ENCODE data around the gene KCNK16. TPM values are rescaled to one million over a fixed set of nuclear protein-coding genes. Genes with fewer than 3 reads are reported as not detected.

Gene KCNK16
- total RNA-seq, 4 donors from 2014 or later = not detected

- H3K27ac ChIP-seq = peak overlapping the region in 1 of 4 donors; percentile 15
- TF ChIP-seq CTCF (IDR thresholded peaks at IDR 0.05) = no peak
- TF ChIP-seq EP300 (IDR thresholded peaks at IDR 0.05; ENCODE audit: low read depth) = no peak
- TF ChIP-seq POLR2A (IDR thresholded peaks at IDR 0.05) = no peak
- TF ChIP-seq POLR2AphosphoS5 (IDR thresholded peaks at IDR 0.05) = no peak
- intact Hi-C loops (cut with DNase I; ENCODE audit: low total_unique reads) = no loop called here
Observed at GRCh38 chr6:39341937-39342336, 19.4 kb upstream of the KCNK16 start.

GRCh38 chr6:39341352-39341751 is 18.9 kb upstream of the KCNK16 start:
- DNase-seq = no peak
- no peaks in the 10 kb centered on the region for H3K27me3 ChIP-seq
- WGBS, 2 donors (ENCODE audit: low coverage in 1 of 2) = 60 to 86% methylated on average over 2 to 3 of the region's 3 CpGs
- no peak overlapping the region for H3K27ac ChIP-seq
- TF ChIP-seq POLR2A (IDR thresholded peaks at IDR 0.05) = no peak
- no peak for TF ChIP-seq POLR2AphosphoS5 (IDR thresholded peaks at IDR 0.05)
- no peak for TF ChIP-seq CTCF (IDR thresholded peaks at IDR 0.05)
- TF ChIP-seq EP300 (IDR thresholded peaks at IDR 0.05; ENCODE audit: low read depth) = no peak
- in situ Hi-C loops (cut with MboI; ENCODE audit: low pct_ligation_motif_present in 1 of 4, low pct_unique_long_range_greater_than_20kb in 1 of 4, low sequenced_read_pairs in 3 of 4) (loop anchor here in 1 of 4 donors (25.0 kb wide), 1 partner anchor 1496 kb away; no protein-coding TSS in a partner anchor), intact Hi-C loops (cut with DNase I; ENCODE audit: low total_unique reads) (no loop called here)
- no peaks in the 10 kb centered on the region for H3K9me3 ChIP-seq
- H3K4me1 ChIP-seq = peaks cover 0 to 6% (median 0%) of the 10 kb centered on the region in 4 donors
- H3K4me3 ChIP-seq = no peak overlapping the region
- no peaks in the 10 kb centered on the region for H3K36me3 ChIP-seq

More at GRCh38 chr6:39341937-39342336, 19.4 kb upstream of the KCNK16 start:
- no peak for DNase-seq
- in situ Hi-C loops (cut with MboI; ENCODE audit: low pct_ligation_motif_present in 1 of 4, low pct_unique_long_range_greater_than_20kb in 1 of 4, low sequenced_read_pairs in 3 of 4) = loop anchor here in 1 of 4 donors (25.0 kb wide), 1 partner anchor 1495 kb away; no protein-coding TSS in a partner anchor
- Histone ChIP-seq H3K4me1 (peaks cover 0 to 6% (median 0%) of the 10 kb centered on the region in 4 donors), H3K27me3 (no peaks in the 10 kb centered on the region), H3K9me3 (no peaks in the 10 kb centered on the region), H3K36me3 (no peaks in the 10 kb centered on the region), H3K4me3 (no peak overlapping the region)
- 83 to 100% methylated on average over 2 to 5 of the region's 5 CpGs for WGBS, 2 donors (ENCODE audit: low coverage in 1 of 2)

- Histone ChIP-seq H3K27me3 (no peaks in the 10 kb centered on the region), H3K9me3 (no peaks in the 10 kb centered on the region), H3K4me1 (peaks cover 0 to 6% (median 0%) of the 10 kb centered on the region in 4 donors), H3K36me3 (no peaks in the 10 kb centered on the region), H3K4me3 (no peak overlapping the region), H3K27ac (no peak overlapping the region)
- in situ Hi-C loops (cut with MboI; ENCODE audit: low pct_ligation_motif_present in 1 of 4, low pct_unique_long_range_greater_than_20kb in 1 of 4, low sequenced_read_pairs in 3 of 4) = loop anchor here in 1 of 4 donors (25.0 kb wide), 1 partner anchor 1497 kb away; no protein-coding TSS in a partner anchor
- intact Hi-C loops (cut with DNase I; ENCODE audit: low total_unique reads) = no loop called here
- WGBS, 2 donors (ENCODE audit: low coverage in 1 of 2) = 44% methylated on average over 10 of the region's 10 CpGs; no CpG with 5 or more reads in 1 of the 2 donors
- TF ChIP-seq CTCF (IDR thresholded peaks at IDR 0.05) (no peak), POLR2A (IDR thresholded peaks at IDR 0.05) (no peak), POLR2AphosphoS5 (IDR thresholded peaks at IDR 0.05) (no peak), EP300 (IDR thresholded peaks at IDR 0.05; ENCODE audit: low read depth) (no peak)
- no peak for DNase-seq
Observed at GRCh38 chr6:39339868-39340550, 17.5 kb upstream of the KCNK16 start.

GRCh38 chr6:39339096-39339867 is 16.8 kb upstream of the KCNK16 start:
- no peaks in the 10 kb centered on the region for H3K9me3 ChIP-seq
- H3K27ac ChIP-seq = no peak overlapping the region
- no peak for DNase-seq
- intact Hi-C loops (cut with DNase I; ENCODE audit: low total_unique reads) = no loop called here
- in situ Hi-C loops (cut with MboI; ENCODE audit: low pct_ligation_motif_present in 1 of 4, low pct_unique_long_range_greater_than_20kb in 1 of 4, low sequenced_read_pairs in 3 of 4) = loop anchor here in 1 of 4 donors (25.0 kb wide), 1 partner anchor 1498 kb away; no protein-coding TSS in a partner anchor
- no peaks in the 10 kb centered on the region for H3K36me3 ChIP-seq
- no peaks in the 10 kb centered on the region for H3K27me3 ChIP-seq
- H3K4me1 ChIP-seq = peaks cover 0 to 6% (median 0%) of the 10 kb centered on the region in 4 donors
- TF ChIP-seq EP300 (IDR thresholded peaks at IDR 0.05; ENCODE audit: low read depth) = no peak
- no peak for TF ChIP-seq CTCF (IDR thresholded peaks at IDR 0.05)
- TF ChIP-seq POLR2AphosphoS5 (IDR thresholded peaks at IDR 0.05) = no peak
- TF ChIP-seq POLR2A (IDR thresholded peaks at IDR 0.05) = no peak
- 33 to 67% methylated on average over 3 to 9 of the region's 9 CpGs for WGBS, 2 donors (ENCODE audit: low coverage in 1 of 2)
- H3K4me3 ChIP-seq = no peak overlapping the region
